ENCODE data around the gene TM9SF3.
"Not testable (repeated sequence)": the region's sequence is repeated elsewhere in the genome, so short reads cannot be mapped to it uniquely, and the experiment has no call there.

The TM9SF3 gene

GRCh38 chr10:96596422-96597407 lies 9.9 kb upstream of the TM9SF3 start:
- DNase-seq: no peak

GRCh38 chr10:96595741-96596140 lies 8.9 kb upstream of the TM9SF3 start:
- DNase-seq: no peak

- DNase-seq: no peak
Observed at GRCh38 chr10:96591946-96592345, 5.1 kb upstream of the TM9SF3 start.

- DNase-seq: peak; percentile 68
Observed at GRCh38 chr10:96588616-96589419, 2.0 kb upstream of the TM9SF3 start.

GRCh38 chr10:96588060-96588554 lies 1.3 kb upstream of the TM9SF3 start:
- no peak for DNase-seq

- DNase-seq: peak; percentile 72
Observed at GRCh38 chr10:96587264-96588059, 650 bp upstream of the TM9SF3 start.

GRCh38 chr10:96585736-96586418 lies 935 bp downstream of the TM9SF3 start:
- DNase-seq: peak; percentile 9

GRCh38 chr10:96584474-96584873 lies 2.3 kb downstream of the TM9SF3 start:
- DNase-seq: no peak

GRCh38 chr10:96584035-96584434 lies 2.8 kb downstream of the TM9SF3 start:
- DNase-seq: no peak

- no peak for DNase-seq
Observed at GRCh38 chr10:96579133-96579532, 7.7 kb downstream of the TM9SF3 start.

GRCh38 chr10:96578633-96579032 lies 8.2 kb downstream of the TM9SF3 start:
- DNase-seq: no peak

GRCh38 chr10:96578022-96578421 lies 8.8 kb downstream of the TM9SF3 start:
- DNase-seq: no peak

GRCh38 chr10:96577069-96577468 lies 9.7 kb downstream of the TM9SF3 start:
- no peak for DNase-seq

- no peak for DNase-seq
Observed at GRCh38 chr10:96576277-96576980, 10.4 kb downstream of the TM9SF3 start.

- DNase-seq: not testable (repeated sequence)
Observed at GRCh38 chr10:96574564-96574963, 12.2 kb downstream of the TM9SF3 start.

- no peak for DNase-seq
Observed at GRCh38 chr10:96573036-96573435, 13.8 kb downstream of the TM9SF3 start.

- no peak for DNase-seq
Observed at GRCh38 chr10:96570983-96571964, 15.5 kb downstream of the TM9SF3 start.

GRCh38 chr10:96570511-96570910 lies 16.3 kb downstream of the TM9SF3 start:
- DNase-seq: no peak

GRCh38 chr10:96568402-96568801 lies 18.4 kb downstream of the TM9SF3 start:
- no peak for DNase-seq

GRCh38 chr10:96565774-96566173 lies 21.0 kb downstream of the TM9SF3 start:
- peak; percentile 53 for DNase-seq
